HFF-Myc (cell line): ENCODE data around the gene SPATS2L.

Experiments
- DNase-seq: peaks from one replicate; pipeline ENCODE4 v3.0.0-alpha.2; 2011; ENCODE audit warnings: low read depth; ENCODE audit errors: extremely low read depth
- H3K4me3 ChIP-seq: replicated peaks from 2 replicates; pipeline ENCODE4 v1.5.1; 2011; ENCODE audit warnings: low read depth, mild to moderate bottlenecking, control low read depth, low read length
- TF ChIP-seq, protein P1 (sequence below): IDR thresholded peaks from 2 replicates; pipeline ENCODE4 v1.5.1; 2012; ENCODE audit warnings: mild to moderate bottlenecking, low read depth, low read length, control low read depth; ENCODE audit errors: missing control alignments

Gene SPATS2L

DNA sequence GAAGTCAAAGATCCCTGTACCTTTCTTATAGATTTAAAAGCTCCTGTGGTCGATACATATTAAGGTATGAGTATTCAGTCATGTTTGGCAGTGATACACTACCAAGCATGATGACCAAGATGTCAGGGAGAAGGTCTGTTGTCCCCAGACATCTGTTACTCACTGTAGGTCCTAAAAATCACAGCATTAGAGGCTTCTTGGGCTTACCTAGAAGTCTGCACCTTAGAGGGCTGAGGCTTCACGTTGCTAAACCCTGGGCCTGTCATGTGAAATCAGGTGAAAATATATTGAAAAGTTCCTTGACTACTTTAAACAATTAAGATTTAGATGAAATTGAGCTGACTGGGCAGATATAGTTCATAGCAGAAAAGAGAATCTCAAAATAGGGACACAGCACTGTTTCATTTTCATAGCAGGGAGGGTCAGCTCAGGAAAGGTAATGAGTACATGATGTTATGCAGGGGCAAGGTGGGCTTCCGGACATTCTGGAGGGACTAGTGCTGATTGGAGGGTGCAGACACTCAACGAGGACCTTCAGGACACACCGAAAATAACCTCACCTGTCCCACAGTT is 78.7 kb downstream of the SPATS2L start:
- H3K4me3 ChIP-seq: no peak overlapping the region
- no peak for DNase-seq
- TF ChIP-seq, protein P1, sequence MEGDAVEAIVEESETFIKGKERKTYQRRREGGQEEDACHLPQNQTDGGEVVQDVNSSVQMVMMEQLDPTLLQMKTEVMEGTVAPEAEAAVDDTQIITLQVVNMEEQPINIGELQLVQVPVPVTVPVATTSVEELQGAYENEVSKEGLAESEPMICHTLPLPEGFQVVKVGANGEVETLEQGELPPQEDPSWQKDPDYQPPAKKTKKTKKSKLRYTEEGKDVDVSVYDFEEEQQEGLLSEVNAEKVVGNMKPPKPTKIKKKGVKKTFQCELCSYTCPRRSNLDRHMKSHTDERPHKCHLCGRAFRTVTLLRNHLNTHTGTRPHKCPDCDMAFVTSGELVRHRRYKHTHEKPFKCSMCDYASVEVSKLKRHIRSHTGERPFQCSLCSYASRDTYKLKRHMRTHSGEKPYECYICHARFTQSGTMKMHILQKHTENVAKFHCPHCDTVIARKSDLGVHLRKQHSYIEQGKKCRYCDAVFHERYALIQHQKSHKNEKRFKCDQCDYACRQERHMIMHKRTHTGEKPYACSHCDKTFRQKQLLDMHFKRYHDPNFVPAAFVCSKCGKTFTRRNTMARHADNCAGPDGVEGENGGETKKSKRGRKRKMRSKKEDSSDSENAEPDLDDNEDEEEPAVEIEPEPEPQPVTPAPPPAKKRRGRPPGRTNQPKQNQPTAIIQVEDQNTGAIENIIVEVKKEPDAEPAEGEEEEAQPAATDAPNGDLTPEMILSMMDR: no peak

GRCh38 chr2:200393191-200393590 is 86.7 kb downstream of the SPATS2L start:
- DNase-seq: no peak
- TF ChIP-seq, protein P1: no peak
- no peak overlapping the region for H3K4me3 ChIP-seq

GRCh38 chr2:200394045-200394444 is 87.6 kb downstream of the SPATS2L start:
- TF ChIP-seq, protein P1: no peak
- no peak for DNase-seq
- H3K4me3 ChIP-seq: no peak overlapping the region

DNA sequence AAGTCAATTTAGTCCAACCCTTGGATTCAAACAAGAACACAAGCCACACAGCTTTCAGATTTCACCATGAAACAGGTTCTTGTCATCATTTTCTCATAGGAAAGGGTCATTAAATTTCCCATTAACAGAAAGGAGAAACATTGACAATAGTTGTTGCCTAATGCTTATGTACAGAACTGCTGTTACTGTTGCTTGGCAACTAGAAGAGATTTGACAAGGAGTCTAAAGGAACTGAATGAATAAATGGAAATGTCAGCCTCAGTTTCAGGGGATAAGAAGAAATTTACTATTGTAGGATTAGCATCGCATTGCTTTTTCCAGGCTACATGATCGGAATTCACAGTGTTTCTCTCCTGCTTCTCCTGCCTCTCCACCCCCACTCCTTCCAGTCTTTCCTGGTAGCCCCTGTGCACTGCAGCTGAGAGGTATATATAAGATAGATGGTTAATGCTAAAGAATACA is 90.3 kb downstream of the SPATS2L start:
- no peak for DNase-seq
- TF ChIP-seq, protein P1: no peak
- H3K4me3 ChIP-seq: no peak overlapping the region

GRCh38 chr2:200397785-200398184 is 91.3 kb downstream of the SPATS2L start:
- TF ChIP-seq, protein P1: no peak
- H3K4me3 ChIP-seq: no peak overlapping the region
- DNase-seq: no peak

DNA sequence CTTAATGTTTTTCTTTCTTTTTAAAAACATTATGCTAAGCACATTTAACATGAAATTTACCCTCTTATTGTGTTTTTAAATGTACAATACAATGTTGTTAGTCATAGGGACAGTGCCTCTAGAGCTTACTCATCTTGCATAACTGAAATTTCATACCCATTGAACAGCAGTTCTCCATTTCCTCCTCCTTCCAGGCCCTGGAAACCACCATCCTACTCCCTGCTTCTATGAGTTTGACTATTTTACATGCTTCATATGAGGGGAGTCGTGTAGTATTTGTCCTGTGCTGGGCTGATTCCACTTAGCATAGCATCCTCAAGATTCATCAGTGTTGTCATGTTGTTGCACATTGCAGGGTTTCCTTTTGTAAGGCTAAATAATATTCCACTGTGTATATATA is 92.6 kb downstream of the SPATS2L start:
- H3K4me3 ChIP-seq: no peak overlapping the region
- TF ChIP-seq, protein P1: no peak
- DNase-seq: no peak

DNA sequence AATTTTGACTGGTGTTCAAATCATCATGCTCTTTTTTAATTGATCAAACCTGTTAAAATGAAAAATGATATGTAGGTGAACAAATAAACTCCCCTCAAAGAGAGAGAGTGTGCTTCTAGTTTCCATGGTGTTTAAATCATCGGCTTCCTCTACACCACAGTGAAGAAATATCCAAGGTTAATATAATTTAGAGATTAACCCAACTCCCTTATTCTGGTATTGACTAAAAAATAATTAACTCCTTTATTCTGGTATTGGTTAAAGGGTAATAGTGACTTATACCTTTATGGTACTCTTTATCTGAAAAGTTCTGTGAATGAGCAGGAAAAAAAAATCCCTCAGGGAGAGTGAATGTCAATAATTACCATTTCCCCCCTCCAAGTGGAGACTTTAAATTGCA is 93.1 kb downstream of the SPATS2L start:
- H3K4me3 ChIP-seq: no peak overlapping the region
- no peak for DNase-seq
- TF ChIP-seq, protein P1: no peak
